Measurements from ENCODE around the gene MCM7.

MCM7 gene

GRCh38 chr7:100065452-100066186 lies 35.6 kb downstream of the MCM7 start:
- no peak for DNase-seq
- no peak for TF ChIP-seq CTCF (IDR thresholded peaks at IDR 0.05)

DNA sequence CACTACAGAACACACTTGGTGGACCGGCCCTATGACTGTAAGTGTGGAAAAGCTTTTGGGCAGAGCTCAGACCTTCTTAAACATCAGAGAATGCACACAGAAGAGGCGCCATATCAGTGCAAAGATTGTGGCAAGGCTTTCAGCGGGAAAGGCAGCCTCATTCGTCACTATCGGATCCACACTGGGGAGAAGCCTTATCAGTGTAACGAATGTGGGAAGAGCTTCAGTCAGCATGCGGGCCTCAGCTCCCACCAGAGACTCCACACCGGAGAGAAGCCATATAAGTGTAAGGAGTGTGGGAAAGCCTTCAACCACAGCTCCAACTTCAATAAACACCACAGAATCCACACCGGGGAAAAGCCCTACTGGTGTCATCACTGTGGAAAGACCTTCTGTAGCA lies 37.0 kb downstream of the MCM7 start:
- peaks cover 0 to 9% (median 0%) of the 10 kb centered on the region in 4 donors for H3K4me1 ChIP-seq
- no peak overlapping the region for H3K4me3 ChIP-seq
- DNase-seq: no peak
- H3K9me3 ChIP-seq: no peaks in the 10 kb centered on the region
- peaks cover 48 to 96% (median 63%) of the 10 kb centered on the region in 3 donors for H3K36me3 ChIP-seq
- H3K27ac ChIP-seq: no peak overlapping the region
- TF ChIP-seq CTCF (IDR thresholded peaks at IDR 0.05): no peak
- H3K27me3 ChIP-seq: no peaks in the 10 kb centered on the region
- intact Hi-C loops (cut with DNase I; ENCODE audit: low total_unique reads): no loop called here

More at GRCh38 chr7:100065452-100066186, 35.6 kb downstream of the MCM7 start:
- H3K4me1 ChIP-seq: peaks cover 0 to 9% (median 0%) of the 10 kb centered on the region in 4 donors
- no peaks in the 10 kb centered on the region for H3K27me3 ChIP-seq
- peak overlapping the region in 1 of 2 donors; percentile 3 for H3K27ac ChIP-seq
- peaks cover 52 to 96% (median 64%) of the 10 kb centered on the region in 3 donors for H3K36me3 ChIP-seq
- peaks cover 0 to 8% (median 4%) of the 10 kb centered on the region in 3 donors for H3K9me3 ChIP-seq
- no peak overlapping the region for H3K4me3 ChIP-seq
- intact Hi-C loops (cut with DNase I; ENCODE audit: low total_unique reads): no loop called here

DNA sequence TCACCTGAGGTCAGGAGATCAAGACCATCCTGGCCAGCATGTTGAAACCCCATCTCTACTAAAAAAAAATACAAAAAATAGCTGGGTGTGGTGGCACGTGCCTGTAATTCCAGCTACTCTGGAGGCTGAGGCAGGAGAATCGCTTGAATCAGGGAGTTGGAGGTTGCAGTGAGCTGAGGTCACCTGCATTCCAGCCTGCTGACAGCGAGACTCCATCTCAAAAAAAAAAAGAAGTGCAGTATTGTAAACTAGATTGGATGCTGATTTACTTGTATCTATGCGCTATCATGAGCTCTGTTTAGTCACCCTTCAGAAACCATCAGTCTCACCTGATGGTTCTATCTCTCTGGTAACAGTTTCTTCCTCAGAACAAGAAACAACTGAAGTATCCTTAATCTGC lies 37.8 kb downstream of the MCM7 start:
- Histone ChIP-seq H3K9me3 (no peaks in the 10 kb centered on the region), H3K4me1 (peaks cover 0 to 9% (median 0%) of the 10 kb centered on the region in 4 donors), H3K27me3 (no peaks in the 10 kb centered on the region), H3K27ac (no peak overlapping the region), H3K36me3 (peaks cover 52 to 96% (median 67%) of the 10 kb centered on the region in 3 donors), H3K4me3 (no peak overlapping the region)
- no peak for TF ChIP-seq CTCF (IDR thresholded peaks at IDR 0.05)
- no peak for DNase-seq
- intact Hi-C loops (cut with DNase I; ENCODE audit: low total_unique reads): no loop called here

GRCh38 chr7:100061518-100062193 lies 39.5 kb downstream of the MCM7 start:
- Histone ChIP-seq H3K27ac (no peak overlapping the region), H3K4me3 (no peak overlapping the region), H3K4me1 (peaks cover 0 to 9% (median 0%) of the 10 kb centered on the region in 4 donors), H3K27me3 (no peaks in the 10 kb centered on the region), H3K36me3 (peaks cover 63 to 97% (median 81%) of the 10 kb centered on the region in 3 donors), H3K9me3 (no peaks in the 10 kb centered on the region)
- no peak for TF ChIP-seq CTCF (IDR thresholded peaks at IDR 0.05)
- intact Hi-C loops (cut with DNase I; ENCODE audit: low total_unique reads): no loop called here
- no peak for DNase-seq

GRCh38 chr7:100059251-100059739 lies 41.9 kb downstream of the MCM7 start:
- Histone ChIP-seq H3K4me3 (no peak overlapping the region), H3K9me3 (no peaks in the 10 kb centered on the region), H3K4me1 (no peaks in the 10 kb centered on the region), H3K27ac (no peak overlapping the region), H3K27me3 (no peaks in the 10 kb centered on the region), H3K36me3 (peaks cover 59 to 77% (median 70%) of the 10 kb centered on the region in 3 donors)
- TF ChIP-seq CTCF (IDR thresholded peaks at IDR 0.05): no peak
- intact Hi-C loops (cut with DNase I; ENCODE audit: low total_unique reads): no loop called here
- no peak for DNase-seq
